ENCODE data around the gene INF2.

- no peak for TF ChIP-seq CTCF (IDR thresholded peaks at IDR 0.05)
- TF ChIP-seq EP300 (IDR thresholded peaks at IDR 0.05), result no peak
- no peak for TF ChIP-seq POLR2A (IDR thresholded peaks at IDR 0.05; ENCODE audit: low read depth)
Measured at GRCh38 chr14:104683653-104684448, 5.6 kb upstream of the INF2 start.

All from esophagus muscularis mucosa (tissue), 4 donors.